Measurements from ENCODE around the gene PNKP. TPM values are rescaled to one million over a fixed set of nuclear protein-coding genes. Genes with fewer than 3 reads are reported as not detected.

Gene PNKP
- total RNA-seq, 1 experiment from 2014 or later = 130 TPM

DNA sequence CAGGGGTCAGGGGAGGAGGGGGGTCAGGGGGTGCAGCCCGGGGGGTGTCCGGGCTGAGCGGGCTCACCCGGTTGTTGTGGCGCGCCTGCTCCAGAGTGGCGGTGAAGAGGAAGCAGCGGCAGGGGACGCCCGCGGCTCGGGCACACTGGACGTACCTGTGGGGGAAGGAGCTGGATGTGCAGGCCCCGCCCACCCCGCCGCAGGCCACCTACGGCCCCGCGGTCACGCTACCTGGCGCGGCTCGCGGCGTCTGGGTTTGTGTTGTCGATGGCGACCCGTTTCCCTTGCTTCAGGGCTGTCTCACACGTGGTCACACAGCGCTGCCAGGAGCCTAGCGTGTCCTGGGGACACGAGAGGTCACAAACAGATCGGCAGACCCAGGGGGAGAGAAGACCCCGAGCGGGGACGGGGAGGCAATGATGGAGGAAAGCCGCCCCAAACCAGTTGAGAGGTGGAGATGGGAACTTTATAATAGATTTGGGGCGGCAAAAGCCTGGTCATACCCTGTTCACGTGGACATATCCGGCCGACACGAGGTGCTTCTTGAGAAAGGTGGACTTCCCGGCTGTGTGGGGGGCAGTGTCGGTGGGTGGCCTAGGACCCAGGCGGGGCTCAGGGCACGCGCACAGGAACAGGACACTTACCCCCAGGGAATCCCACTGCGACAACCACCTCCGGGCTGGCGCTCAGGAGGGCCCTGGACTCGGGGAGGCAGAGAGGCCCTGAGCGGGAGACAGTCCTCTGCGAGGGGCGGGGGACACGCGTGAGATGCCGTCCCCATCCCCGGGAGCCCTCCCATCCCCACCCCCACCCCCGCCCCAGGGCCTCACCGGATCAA, 5.6 kb downstream of the PNKP start:
- no peak for DNase-seq (ENCODE audit: low spot score)
- no peaks in the 10 kb centered on the region for H3K9me3 ChIP-seq (ENCODE audit: low read depth, low read length, poor library complexity, severe bottlenecking)
- POLR2A ChIA-PET (ENCODE audit: low non-redundant PET) = no interaction called here
- intact Hi-C loops (cut with micrococcal nuclease; ENCODE audit: unreplicated experiment) = no loop called here
- H3K36me3 ChIP-seq (ENCODE audit: insufficient read depth, low read length, poor library complexity, severe bottlenecking) = peaks cover 78% of the 10 kb centered on the region
- no TSS peak for BruUV-seq (replicated peaks)
- no peaks in the 10 kb centered on the region for H3K27me3 ChIP-seq (replicated peaks; ENCODE audit: insufficient read depth, low read depth, low read length, poor library complexity)
- no peak overlapping the region for H3K4me3 ChIP-seq (ENCODE audit: low read depth, low read length, poor library complexity, severe bottlenecking)
- CTCF ChIA-PET = no interaction called here
- peaks cover 23% of the 10 kb centered on the region for H3K4me1 ChIP-seq (ENCODE audit: insufficient read depth, low read length, poor library complexity, severe bottlenecking)
- no peak overlapping the region for H3K27ac ChIP-seq (ENCODE audit: low read depth, low read length, poor library complexity, severe bottlenecking)
- no peak for TF ChIP-seq EZH2 (IDR thresholded peaks at IDR 0.05; ENCODE audit: borderline replicate concordance, low read depth, low read length, poor library complexity, severe bottlenecking)
- TF ChIP-seq, protein P1, sequence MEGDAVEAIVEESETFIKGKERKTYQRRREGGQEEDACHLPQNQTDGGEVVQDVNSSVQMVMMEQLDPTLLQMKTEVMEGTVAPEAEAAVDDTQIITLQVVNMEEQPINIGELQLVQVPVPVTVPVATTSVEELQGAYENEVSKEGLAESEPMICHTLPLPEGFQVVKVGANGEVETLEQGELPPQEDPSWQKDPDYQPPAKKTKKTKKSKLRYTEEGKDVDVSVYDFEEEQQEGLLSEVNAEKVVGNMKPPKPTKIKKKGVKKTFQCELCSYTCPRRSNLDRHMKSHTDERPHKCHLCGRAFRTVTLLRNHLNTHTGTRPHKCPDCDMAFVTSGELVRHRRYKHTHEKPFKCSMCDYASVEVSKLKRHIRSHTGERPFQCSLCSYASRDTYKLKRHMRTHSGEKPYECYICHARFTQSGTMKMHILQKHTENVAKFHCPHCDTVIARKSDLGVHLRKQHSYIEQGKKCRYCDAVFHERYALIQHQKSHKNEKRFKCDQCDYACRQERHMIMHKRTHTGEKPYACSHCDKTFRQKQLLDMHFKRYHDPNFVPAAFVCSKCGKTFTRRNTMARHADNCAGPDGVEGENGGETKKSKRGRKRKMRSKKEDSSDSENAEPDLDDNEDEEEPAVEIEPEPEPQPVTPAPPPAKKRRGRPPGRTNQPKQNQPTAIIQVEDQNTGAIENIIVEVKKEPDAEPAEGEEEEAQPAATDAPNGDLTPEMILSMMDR (conservative IDR thresholded peaks at IDR 0.05; ENCODE audit: low read depth, low read length) = no peak

DNA sequence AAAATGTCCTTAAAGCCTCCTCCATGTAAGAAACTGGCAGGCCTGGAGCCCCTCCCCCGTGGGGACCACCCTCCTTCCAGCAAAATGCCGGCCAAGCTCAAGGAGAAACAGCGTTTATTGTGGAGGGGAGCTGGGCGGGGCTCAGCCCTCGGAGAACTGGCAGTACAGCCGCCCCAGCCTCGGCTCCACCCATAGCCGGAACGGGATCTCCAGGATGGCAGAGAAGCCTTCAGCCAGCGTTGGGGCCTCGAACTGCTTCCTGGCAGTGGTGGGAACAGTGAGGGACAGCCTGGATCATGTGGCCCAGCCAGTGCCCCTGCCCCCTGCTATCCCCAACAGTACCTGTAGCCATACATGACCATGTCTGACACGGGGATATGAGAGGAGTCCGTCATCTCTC, 6.3 kb downstream of the PNKP start:
- Histone ChIP-seq H3K4me3 (ENCODE audit: low read depth, low read length, poor library complexity, severe bottlenecking) (no peak overlapping the region), H3K9me3 (ENCODE audit: low read depth, low read length, poor library complexity, severe bottlenecking) (no peaks in the 10 kb centered on the region), H3K36me3 (ENCODE audit: insufficient read depth, low read length, poor library complexity, severe bottlenecking) (peaks cover 84% of the 10 kb centered on the region), H3K4me1 (ENCODE audit: insufficient read depth, low read length, poor library complexity, severe bottlenecking) (peaks cover 17% of the 10 kb centered on the region), H3K27me3 (replicated peaks; ENCODE audit: insufficient read depth, low read depth, low read length, poor library complexity) (no peaks in the 10 kb centered on the region), H3K27ac (ENCODE audit: low read depth, low read length, poor library complexity, severe bottlenecking) (peak overlapping the region; percentile 37)
- TF ChIP-seq EZH2 (IDR thresholded peaks at IDR 0.05; ENCODE audit: borderline replicate concordance, low read depth, low read length, poor library complexity, severe bottlenecking) = no peak
- TF ChIP-seq, protein P1 (conservative IDR thresholded peaks at IDR 0.05; ENCODE audit: low read depth, low read length) = no peak
- BruUV-seq (replicated peaks) = no TSS peak
- intact Hi-C loops (cut with micrococcal nuclease; ENCODE audit: unreplicated experiment) = no loop called here
- CTCF ChIA-PET = no interaction called here
- POLR2A ChIA-PET (ENCODE audit: low non-redundant PET) = no interaction called here
- DNase-seq (ENCODE audit: low spot score) = peak; percentile 79

DNA sequence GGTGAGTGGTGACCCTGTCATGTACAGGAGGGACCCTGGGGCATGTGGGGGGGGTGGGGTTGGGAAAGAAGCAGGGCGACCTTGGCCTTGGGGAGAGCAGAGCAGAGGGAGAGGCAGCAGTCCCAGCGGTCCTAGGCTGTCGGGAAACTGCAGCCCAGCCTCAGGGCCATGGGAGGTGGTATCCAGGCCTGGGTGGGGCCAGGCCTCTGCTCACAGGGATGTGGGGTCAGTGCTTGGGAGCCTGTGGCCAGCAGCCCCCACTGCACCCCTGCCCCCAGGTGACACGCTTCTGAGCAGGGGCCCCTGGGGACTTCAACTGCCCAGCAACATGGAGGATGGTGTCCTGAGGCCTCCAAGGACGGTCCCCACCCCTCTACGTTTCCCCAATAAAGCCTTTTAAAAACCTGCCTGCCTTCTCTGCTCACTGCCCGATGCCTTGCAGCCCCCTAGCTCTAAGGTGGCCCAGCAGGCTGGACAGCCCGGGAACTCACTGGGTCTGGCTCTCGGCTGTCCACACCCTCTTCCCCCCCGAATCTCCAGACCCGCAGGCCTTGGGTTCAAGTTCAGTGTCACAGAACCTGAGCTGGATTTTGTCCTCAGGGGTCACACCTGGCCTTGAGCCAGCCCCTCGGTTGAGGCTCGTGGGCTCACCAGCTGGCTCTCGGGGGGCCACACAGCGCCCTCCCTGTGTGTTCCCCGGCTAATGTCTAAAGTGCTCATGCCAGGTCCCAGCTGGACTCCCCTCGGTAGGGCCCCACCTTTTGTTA, 6.9 kb downstream of the PNKP start:
- Histone ChIP-seq H3K4me1 (ENCODE audit: insufficient read depth, low read length, poor library complexity, severe bottlenecking) (peaks cover 11% of the 10 kb centered on the region), H3K36me3 (ENCODE audit: insufficient read depth, low read length, poor library complexity, severe bottlenecking) (peaks cover 90% of the 10 kb centered on the region), H3K4me3 (ENCODE audit: low read depth, low read length, poor library complexity, severe bottlenecking) (no peak overlapping the region), H3K9me3 (ENCODE audit: low read depth, low read length, poor library complexity, severe bottlenecking) (no peaks in the 10 kb centered on the region), H3K27me3 (replicated peaks; ENCODE audit: insufficient read depth, low read depth, low read length, poor library complexity) (no peaks in the 10 kb centered on the region), H3K27ac (ENCODE audit: low read depth, low read length, poor library complexity, severe bottlenecking) (peak overlapping the region; percentile 37)
- no TSS peak for BruUV-seq (replicated peaks)
- POLR2A ChIA-PET (ENCODE audit: low non-redundant PET) = no interaction called here
- intact Hi-C loops (cut with micrococcal nuclease; ENCODE audit: unreplicated experiment) = no loop called here
- TF ChIP-seq EZH2 (IDR thresholded peaks at IDR 0.05; ENCODE audit: borderline replicate concordance, low read depth, low read length, poor library complexity, severe bottlenecking) = no peak
- TF ChIP-seq, protein P1 (conservative IDR thresholded peaks at IDR 0.05; ENCODE audit: low read depth, low read length) = no peak
- CTCF ChIA-PET = no interaction called here
- no peak for DNase-seq (ENCODE audit: low spot score)
